Mesodermal cell (in vitro differentiated cells): ENCODE data around the gene CRYGN.

ENCODE experiments used
- H3K27ac ChIP-seq: 2 replicates; pipeline ENCODE4 v1.7.0; 2013; ENCODE audit warnings: mild to moderate bottlenecking, low read depth, low read length, moderate library complexity; ENCODE audit not compliant: severe bottlenecking
- H3K36me3 ChIP-seq: 2 replicates; pipeline ENCODE4 v1.7.1; 2013; ENCODE audit warnings: mild to moderate bottlenecking, low read length, moderate library complexity; ENCODE audit not compliant: control insufficient read depth, insufficient read depth
- H3K4me1 ChIP-seq: one replicate; pipeline ENCODE4 v1.7.1; 2013; ENCODE audit warnings: mild to moderate bottlenecking, low read length; ENCODE audit not compliant: insufficient read depth, control insufficient read depth, poor library complexity, severe bottlenecking
- H3K4me3 ChIP-seq: 2 replicates; pipeline ENCODE4 v1.7.0; 2013; ENCODE audit warnings: low read length, control low read depth, mild to moderate bottlenecking; ENCODE audit not compliant: insufficient read depth, poor library complexity, severe bottlenecking; ENCODE audit errors: extremely low read depth
- H3K9me3 ChIP-seq: 2 replicates; pipeline ENCODE4 v1.7.1; 2013; ENCODE audit warnings: mild to moderate bottlenecking, low read length, moderate library complexity; ENCODE audit not compliant: control insufficient read depth
- WGBS, 2 experiments: methylation state at CpG; one replicate each; pipeline ENCODE4 v1.1.5; 2013; ENCODE audit warnings: missing lambda C conversion rate in 2 of 2; ENCODE audit not compliant: insufficient coverage in 2 of 2; 5-methylcytosine and 5-hydroxymethylcytosine counted together

The CRYGN gene

GRCh38 chr7:151403764-151404163, 36.2 kb downstream of the CRYGN start:
- H3K36me3 ChIP-seq, result no peaks in the 10 kb centered on the region
- 91 to 96% methylated on average over 8 to 9 of the region's 9 CpGs for WGBS, 2 experiments
- H3K4me1 ChIP-seq, result peaks cover 20% of the 10 kb centered on the region
- H3K4me3 ChIP-seq, result no peak overlapping the region
- peak overlapping the region; percentile 41 for H3K27ac ChIP-seq
- H3K9me3 ChIP-seq, result no peaks in the 10 kb centered on the region

- no peak overlapping the region for H3K27ac ChIP-seq
- peaks cover 16% of the 10 kb centered on the region for H3K4me1 ChIP-seq
- H3K36me3 ChIP-seq, result peaks cover 5% of the 10 kb centered on the region
- 88 to 92% methylated on average over 12 to 16 of the region's 16 CpGs for WGBS, 2 experiments
- no peak overlapping the region for H3K4me3 ChIP-seq
- no peaks in the 10 kb centered on the region for H3K9me3 ChIP-seq
Measured at GRCh38 chr7:151402029-151402835, 37.7 kb downstream of the CRYGN start.

GRCh38 chr7:151400626-151401315, 39.2 kb downstream of the CRYGN start:
- Histone ChIP-seq H3K4me1 (peaks cover 16% of the 10 kb centered on the region), H3K27ac (no peak overlapping the region), H3K9me3 (no peaks in the 10 kb centered on the region), H3K4me3 (no peak overlapping the region), H3K36me3 (peaks cover 5% of the 10 kb centered on the region)
- 82 to 90% methylated on average over 14 of the region's 14 CpGs for WGBS, 2 experiments

GRCh38 chr7:151399906-151400305, 40.0 kb downstream of the CRYGN start:
- Histone ChIP-seq H3K36me3 (peaks cover 7% of the 10 kb centered on the region), H3K9me3 (no peaks in the 10 kb centered on the region), H3K4me1 (peaks cover 15% of the 10 kb centered on the region), H3K4me3 (no peak overlapping the region), H3K27ac (no peak overlapping the region)
- 95 to 96% methylated on average over 14 of the region's 14 CpGs for WGBS, 2 experiments

- Histone ChIP-seq H3K4me3 (no peak overlapping the region), H3K27ac (no peak overlapping the region), H3K4me1 (peaks cover 12% of the 10 kb centered on the region), H3K36me3 (peaks cover 10% of the 10 kb centered on the region), H3K9me3 (no peaks in the 10 kb centered on the region)
- WGBS, 2 experiments, result 87 to 97% methylated on average over 4 to 7 of the region's 7 CpGs
Measured at GRCh38 chr7:151399305-151399601, 40.7 kb downstream of the CRYGN start.

GRCh38 chr7:151398446-151399304, 41.3 kb downstream of the CRYGN start:
- Histone ChIP-seq H3K36me3 (peaks cover 10% of the 10 kb centered on the region), H3K4me1 (peaks cover 13% of the 10 kb centered on the region), H3K4me3 (no peak overlapping the region), H3K9me3 (no peaks in the 10 kb centered on the region), H3K27ac (no peak overlapping the region)
- 91 to 93% methylated on average over 18 of the region's 19 CpGs for WGBS, 2 experiments

GRCh38 chr7:151397026-151397425, 42.9 kb downstream of the CRYGN start:
- 89 to 92% methylated on average over 5 to 11 of the region's 13 CpGs for WGBS, 2 experiments
- Histone ChIP-seq H3K9me3 (no peaks in the 10 kb centered on the region), H3K4me1 (peaks cover 18% of the 10 kb centered on the region), H3K4me3 (no peak overlapping the region), H3K36me3 (peaks cover 10% of the 10 kb centered on the region), H3K27ac (no peak overlapping the region)

- no peak overlapping the region for H3K27ac ChIP-seq
- H3K9me3 ChIP-seq, result no peaks in the 10 kb centered on the region
- 85 to 88% methylated on average over 5 to 7 of the region's 10 CpGs for WGBS, 2 experiments
- H3K4me3 ChIP-seq, result no peak overlapping the region
- peaks cover 10% of the 10 kb centered on the region for H3K36me3 ChIP-seq
- H3K4me1 ChIP-seq, result peaks cover 18% of the 10 kb centered on the region
Measured at GRCh38 chr7:151396328-151396970, 43.5 kb downstream of the CRYGN start.

- H3K36me3 ChIP-seq, result peaks cover 10% of the 10 kb centered on the region
- 64 to 81% methylated on average over 7 to 11 of the region's 13 CpGs for WGBS, 2 experiments
- no peak overlapping the region for H3K27ac ChIP-seq
- no peaks in the 10 kb centered on the region for H3K9me3 ChIP-seq
- peaks cover 18% of the 10 kb centered on the region for H3K4me1 ChIP-seq
- no peak overlapping the region for H3K4me3 ChIP-seq
Measured at GRCh38 chr7:151395036-151395367, 44.9 kb downstream of the CRYGN start.
